Erythroblast (primary cell): ENCODE results near the gene NCS1.

Source experiments
- DNase-seq, 2 experiments: peaks; one replicate each; lab custom pipeline; 2025; lab: John Stamatoyannopoulos, UW
- GATA1 ChIP-seq: IDR thresholded peaks from 2 replicates; pipeline ENCODE4 v1.6.1; 2011; ENCODE audit warnings: low read depth, mild to moderate bottlenecking, control low read depth, low read length, moderate library complexity
- POLR2A ChIP-seq: IDR thresholded peaks from 2 replicates; pipeline ENCODE4 v1.6.1; 2011; ENCODE audit warnings: mild to moderate bottlenecking, low read length

NCS1 gene

DNA sequence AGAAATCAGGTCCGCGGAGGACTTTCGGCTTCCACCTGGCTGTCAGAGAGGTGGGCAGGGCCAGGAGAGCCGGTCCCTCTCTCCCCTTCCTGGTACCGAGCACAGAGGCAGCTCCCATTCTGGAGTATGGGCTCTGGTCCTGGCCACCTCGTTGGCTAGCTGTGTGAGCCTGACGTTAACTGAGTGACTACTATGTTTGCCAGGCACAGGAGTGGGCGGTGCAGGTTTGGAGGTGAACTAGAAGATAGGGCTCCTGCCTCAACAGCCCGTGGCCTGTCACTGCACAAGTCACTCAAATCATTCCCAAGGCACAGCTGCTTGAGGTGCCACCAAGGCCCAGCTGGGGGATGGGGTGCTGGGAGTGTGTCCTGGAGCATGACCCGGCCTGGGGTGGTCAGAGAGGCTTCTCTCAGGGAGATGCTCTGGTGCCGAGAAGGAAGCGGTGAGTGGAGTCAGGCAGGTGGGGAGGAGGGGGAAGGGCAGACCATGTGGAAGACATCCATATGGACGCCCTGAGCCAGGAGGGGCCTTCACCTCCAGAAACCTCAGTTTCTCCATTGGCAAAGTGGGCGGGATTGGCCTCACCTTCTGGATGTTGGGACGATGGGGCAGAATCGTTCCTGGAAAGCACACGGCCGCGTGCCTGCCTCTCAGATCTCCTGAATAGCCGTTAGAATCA lies 39.5 kb downstream of the NCS1 start:
- TF ChIP-seq GATA1, result no peak
- DNase-seq, result no peak

DNA sequence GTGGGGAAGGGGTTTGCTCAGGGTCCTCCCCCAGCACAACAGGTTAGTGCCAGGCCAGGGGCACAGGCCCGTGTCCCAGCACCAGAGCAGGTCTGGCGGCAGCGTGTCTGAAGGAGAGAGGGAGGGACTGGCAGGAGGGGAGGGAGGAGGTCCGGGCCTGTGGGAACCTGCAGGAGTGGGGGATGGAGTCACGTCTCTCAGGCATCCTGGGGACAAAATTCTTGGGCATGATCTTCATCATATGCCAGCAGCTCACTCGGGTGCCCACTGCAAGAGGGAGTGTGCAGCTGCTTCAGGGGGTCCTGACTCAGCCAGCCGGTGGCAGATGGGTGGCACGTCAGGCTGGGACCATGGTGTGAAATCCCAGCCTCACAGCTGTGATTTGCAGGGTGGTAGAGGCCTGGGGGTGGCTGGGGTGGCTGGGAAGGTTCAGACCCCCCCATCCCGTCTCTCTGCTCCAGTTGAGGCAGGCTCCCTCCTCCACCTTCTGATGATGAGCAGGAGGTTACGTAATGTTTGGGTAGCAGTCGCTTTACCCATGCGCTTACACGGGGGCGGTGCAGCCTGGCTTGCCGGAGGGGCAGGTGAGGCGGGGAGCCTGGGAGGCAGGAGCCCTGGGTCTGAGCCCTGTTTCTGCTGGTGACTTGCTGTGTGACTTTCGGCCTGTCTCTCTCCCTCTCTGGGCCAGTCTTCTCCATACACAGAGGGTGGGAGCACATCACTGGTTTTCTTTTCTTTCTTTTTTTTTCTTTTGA lies 40.5 kb downstream of the NCS1 start:
- no peak for DNase-seq
- no peak for TF ChIP-seq POLR2A
- TF ChIP-seq GATA1, result no peak

DNA sequence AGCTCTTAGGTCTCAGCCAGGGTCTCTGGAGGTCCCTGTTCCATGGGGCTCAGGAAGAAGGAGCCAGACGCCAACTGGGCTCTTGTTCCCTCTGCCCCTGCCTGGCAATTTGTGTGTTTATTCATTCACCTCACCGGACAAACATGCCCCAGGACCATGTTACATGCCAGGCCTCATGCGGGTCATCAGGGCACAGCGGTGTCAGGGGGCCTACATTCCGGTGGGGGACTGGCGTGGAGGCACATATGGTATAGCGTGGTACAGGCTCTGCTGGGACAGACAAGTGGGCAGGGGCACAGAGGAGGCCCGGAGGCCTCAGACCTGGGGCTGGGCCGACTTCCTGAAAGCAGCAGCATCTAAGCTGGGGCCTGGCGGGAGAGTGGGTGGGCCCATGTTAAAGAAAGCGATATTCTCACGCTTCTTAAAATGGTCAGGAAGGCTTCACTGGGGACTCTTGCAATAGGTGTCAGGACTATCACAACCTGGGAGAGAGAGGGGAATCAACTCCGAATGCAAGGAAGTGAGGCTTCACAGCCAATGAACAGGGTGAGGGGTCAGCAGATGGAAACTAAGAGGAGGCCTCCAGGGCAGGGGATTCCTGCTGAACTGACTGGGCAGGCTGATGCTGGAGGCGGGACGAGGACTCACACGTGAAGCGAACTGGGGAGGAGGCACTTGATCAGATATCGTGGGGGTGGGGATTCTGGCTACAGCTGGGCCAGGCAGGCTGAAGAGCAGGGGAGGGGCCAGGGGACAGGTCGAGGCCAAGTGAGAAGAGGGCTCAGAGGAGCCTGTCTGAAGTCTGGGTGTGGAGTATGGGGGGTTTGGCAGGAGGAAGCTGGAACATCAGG lies 41.9 kb downstream of the NCS1 start:
- TF ChIP-seq POLR2A (no peak), GATA1 (no peak)
- peak; percentile 88 to 91 for DNase-seq

DNA sequence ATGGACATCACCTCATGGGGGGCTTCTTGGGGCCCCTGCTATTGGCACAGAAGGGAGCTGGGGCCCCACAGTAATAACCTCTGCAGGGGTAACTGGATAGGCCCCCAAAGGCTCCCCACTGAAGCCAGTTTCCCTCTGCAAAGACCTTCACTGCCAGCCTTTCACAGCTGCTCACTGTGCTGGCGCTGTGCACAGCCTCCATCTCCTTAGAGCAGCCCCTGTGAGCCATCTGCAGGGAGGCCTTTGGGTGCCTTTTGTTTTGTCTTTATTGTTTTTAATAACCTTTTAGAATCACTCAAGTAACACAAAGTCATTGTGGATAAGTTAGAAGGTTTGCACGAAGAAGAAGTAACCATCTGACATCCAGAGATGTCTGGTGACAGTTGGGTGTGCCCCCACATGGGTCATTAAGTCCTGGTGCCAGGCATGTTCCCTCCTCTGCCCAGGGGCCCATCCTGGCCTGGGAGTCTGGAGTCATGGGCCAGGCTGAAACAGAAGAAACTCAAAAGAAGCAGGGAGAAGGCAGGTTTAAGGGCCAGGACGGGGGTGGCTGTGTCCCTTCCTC lies 42.7 kb downstream of the NCS1 start:
- TF ChIP-seq GATA1 (no peak), POLR2A (no peak)
- no peak for DNase-seq

DNA sequence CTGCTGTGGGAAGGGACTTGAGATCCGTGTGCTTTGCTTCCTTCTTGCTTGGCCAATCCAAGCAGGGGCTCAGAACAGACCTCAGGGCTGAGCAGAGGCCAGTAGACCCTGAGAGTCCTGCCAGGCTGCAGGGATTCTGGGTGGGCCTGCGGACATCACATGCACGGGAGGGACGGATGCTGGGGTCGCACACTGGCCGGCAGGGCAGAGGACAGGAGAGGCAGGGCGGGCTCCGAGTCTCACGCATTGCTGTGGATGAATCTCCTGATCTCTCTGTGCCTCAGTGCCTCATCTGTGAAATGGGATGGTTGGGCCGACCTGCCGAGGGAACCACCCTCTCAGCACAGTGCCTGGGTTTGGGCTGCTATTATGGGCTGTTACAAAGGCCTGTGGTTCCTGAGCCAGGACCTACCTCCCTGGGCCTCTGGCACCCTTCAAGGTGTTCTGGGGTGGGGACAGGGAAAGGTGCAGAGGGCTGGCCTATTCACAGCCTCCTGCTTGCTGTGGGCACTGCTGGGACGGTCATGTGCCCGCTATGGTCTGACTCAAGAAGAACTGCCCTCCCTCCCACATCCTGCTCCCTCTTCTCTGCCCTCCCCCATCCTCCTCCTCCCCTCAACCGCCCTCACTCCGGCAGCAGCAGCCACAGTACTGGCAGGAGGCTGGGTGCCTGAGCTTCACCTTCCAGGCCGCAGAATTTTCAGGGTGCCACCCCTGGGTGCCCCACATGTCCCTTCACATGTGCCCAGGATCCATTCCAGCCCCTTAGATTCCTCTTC lies 43.3 kb downstream of the NCS1 start:
- TF ChIP-seq GATA1 (no peak), POLR2A (no peak)
- DNase-seq, result no peak

DNA sequence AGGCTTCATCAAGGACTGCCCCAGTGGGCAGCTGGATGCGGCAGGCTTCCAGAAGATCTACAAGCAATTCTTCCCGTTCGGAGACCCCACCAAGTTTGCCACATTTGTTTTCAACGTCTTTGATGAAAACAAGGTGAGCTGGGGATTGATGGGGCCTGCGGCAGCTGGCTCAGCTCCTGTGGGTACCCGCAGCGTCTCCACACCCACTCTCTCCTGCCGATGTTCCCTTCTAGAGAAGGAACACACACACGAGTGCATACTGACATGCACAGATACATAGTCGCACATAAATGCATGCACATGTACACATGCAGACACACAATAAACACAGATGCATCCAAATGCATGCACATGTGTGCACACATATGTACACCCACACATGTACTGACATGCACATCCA lies 45.6 kb downstream of the NCS1 start:
- TF ChIP-seq GATA1, result no peak
- no peak for TF ChIP-seq POLR2A
- DNase-seq, result no peak

DNA sequence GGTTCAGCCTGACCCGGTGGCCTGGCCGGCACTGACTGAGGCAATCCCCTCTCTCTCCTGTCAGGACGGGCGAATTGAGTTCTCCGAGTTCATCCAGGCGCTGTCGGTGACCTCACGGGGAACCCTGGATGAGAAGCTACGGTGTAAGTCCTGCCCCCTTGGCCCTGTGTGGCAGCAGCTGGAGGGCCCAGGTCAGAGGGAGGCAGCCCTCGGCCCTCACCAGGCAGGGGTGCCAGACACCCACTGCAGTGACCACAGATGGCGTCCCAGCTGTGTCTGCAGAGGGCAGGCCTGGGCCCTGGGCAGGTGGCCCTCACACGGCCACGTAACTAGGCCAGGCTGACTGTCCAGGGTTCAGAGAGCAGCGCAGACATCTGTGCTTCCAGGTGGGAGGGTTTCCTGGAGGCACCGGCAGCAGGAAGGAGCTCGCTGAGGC lies 47.5 kb downstream of the NCS1 start:
- TF ChIP-seq POLR2A (no peak), GATA1 (no peak)
- no peak for DNase-seq

DNA sequence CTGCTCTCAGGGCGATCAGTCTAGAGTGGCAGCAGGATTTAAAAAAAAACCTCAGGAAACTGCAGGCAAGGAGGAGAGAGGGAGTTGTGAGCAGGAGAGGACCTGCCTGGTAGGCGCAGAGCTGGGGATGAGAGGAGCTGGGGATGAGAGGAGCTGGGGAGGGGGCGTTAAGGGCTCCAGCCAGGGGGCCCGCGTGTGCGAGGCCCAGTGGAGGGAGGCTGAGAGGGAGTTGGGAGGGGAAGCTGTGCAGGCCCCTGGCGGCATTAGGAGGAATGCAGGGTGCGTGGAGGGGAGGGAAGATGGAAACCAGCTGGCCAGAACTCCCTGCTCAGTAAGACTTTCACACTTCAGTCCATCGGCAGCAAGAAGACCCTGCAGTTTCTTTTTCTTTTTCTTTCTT lies 48.1 kb downstream of the NCS1 start:
- no peak for TF ChIP-seq GATA1
- no peak for TF ChIP-seq POLR2A
- DNase-seq, result no peak

DNA sequence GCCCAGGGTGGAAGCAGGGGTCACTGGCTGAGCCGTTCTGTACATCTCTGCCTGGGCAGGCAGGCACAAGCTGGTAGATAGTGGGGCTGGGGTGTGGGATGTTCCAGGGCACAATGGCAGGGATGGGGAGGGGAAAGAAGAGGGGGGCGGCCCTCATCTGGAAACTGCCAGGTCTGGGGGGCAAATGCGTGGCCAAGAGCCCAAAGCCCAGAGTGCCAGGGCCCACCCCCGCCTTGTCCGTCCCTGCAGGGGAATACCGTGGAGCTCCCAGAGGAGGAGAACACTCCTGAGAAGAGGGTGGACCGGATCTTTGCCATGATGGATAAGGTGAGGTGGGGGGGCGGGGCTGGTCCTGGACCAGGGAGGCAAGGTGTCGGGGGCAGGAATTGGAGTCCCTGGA lies 50.6 kb downstream of the NCS1 start:
- TF ChIP-seq GATA1, result no peak
- no peak for TF ChIP-seq POLR2A
- DNase-seq, result no peak

DNA sequence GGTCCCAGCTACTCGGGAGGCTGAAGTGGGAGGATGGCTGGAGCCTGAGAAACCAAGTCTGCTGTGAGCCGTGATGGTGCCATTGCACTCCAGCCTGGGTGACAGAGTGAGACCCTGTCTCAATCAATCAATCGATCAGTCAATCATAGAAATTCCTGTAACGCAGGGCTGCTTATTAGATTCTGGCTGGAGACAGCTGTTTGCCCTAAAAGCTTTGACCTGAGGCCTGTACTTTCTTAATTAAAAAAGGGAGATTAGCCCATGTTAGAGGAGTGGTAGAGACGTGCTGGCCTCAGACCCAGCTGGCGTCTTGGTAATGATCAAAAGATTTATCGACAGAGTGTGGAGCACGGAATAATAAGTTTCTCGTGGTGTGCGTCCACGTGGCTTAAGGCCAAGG lies 52.9 kb downstream of the NCS1 start:
- no peak for TF ChIP-seq GATA1
- no peak for TF ChIP-seq POLR2A
- DNase-seq, result no peak

DNA sequence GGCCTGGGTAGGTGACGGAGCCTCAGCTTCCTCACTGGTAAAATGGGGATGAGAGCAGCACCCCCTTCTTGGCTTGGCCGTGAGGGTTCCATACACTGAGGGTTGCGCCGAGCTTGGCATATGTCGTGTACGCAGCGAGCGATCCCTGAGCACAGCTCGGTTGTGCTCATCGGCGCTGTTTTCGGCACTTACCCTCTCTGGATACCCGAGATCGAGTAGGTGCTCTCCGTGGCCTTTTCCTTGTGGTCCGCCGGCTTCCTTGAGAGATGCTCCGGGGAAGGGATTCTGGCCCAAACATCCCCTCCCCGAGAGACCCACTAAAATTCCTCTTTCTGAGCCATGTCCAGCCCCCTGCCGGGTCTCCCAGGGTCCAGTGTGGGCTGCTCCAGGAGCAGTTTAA lies 53.4 kb downstream of the NCS1 start:
- TF ChIP-seq POLR2A (no peak), GATA1 (no peak)

DNA sequence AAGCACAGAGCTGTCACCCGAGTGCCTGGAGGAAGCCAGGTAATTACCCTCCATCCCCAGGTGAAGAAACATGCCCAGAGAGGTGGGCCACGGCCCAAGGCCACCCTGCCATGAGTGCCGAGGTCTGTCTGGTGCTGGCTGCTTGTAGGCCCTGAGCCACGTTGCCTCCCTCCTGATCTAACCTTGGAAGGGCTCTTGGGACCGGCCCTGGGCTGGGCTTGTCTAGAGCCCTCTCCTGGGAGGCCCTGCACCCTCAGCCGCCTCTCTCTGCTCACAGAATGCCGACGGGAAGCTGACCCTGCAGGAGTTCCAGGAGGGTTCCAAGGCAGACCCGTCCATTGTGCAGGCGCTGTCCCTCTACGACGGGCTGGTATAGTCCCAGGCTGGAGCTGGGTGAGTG lies 53.9 kb downstream of the NCS1 start:
- TF ChIP-seq GATA1 (no peak), POLR2A (no peak)
- no peak for DNase-seq

More for the DNA sequence above, 53.4 kb downstream of the NCS1 start:
- no peak for DNase-seq

DNA sequence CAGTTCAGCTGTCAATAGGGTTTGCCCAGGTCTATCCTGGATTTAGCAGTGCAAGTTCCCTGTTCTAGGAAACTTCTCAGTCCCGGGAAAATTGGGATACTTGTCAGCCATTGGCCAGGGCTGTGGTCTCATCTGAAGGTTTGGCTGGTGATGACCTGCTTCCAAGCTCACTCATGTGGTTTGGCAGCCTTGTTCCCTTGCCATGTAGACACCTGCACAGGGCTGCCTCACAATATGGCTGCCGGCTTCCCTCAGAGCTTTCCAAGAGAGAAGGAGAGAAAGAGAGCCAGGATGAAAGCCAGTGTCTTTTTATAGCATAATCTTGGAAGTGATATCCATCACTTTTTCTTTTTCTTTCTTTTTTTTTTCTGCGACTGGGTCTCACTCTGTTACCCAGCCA lies 55.6 kb downstream of the NCS1 start:
- peak in 1 of 2 experiments; percentile 36 for DNase-seq
- TF ChIP-seq GATA1 (no peak), POLR2A (no peak)

DNA sequence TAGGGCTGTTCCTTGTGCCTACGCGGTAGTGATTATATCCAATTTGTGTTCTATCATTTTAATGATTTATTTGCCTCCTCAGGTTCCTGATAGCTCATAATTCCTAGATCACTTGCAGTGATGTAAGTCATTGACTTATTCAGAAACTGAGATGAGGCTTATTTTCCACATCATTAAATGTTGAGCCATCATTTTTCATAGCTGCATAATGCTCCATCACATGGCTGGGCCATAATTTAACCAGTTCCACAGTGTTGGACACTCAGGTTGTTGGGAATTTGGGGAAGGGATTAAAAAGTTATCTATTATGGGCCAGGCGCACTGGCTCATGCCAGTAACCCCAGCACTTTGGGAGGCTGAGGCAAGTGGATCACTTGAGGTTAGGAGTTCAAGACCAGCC lies 57.6 kb downstream of the NCS1 start:
- no peak for TF ChIP-seq POLR2A
- no peak for TF ChIP-seq GATA1
- DNase-seq, result no peak
